Measurements from ENCODE around the gene CASP5.
"Not testable (repeated sequence)": the region's sequence is repeated elsewhere in the genome, so short reads cannot be mapped to it uniquely, and the experiment has no call there.

Gene CASP5

DNA sequence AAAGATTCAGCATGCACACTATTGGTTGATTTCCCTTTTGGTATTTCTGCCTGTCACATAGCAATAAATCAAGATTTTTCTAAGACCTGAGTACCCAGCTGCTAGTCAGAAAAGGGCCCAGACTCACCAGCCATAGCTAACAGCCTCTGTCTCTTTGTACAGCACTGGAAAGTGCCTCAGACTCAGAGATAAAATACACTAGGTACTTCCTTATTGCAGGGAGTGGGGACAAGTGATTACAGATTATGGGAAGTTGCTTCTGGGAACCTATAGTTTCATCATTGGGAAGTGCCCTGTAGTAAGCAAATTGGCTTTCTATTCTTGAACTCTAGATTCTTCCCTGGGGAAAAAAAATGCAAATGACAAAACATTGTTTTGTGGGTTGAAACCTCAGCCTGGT is at the start of gene CASP5:
CASP5 (minus strand) TSS at position 166 of the 400 bp plus-strand sequence; CDS start at position 134, 32 bp downstream.
- TF ChIP-seq MZF1 (tag by site-specific recombination; IDR thresholded peaks at IDR 0.05; ENCODE audit: borderline replicate concordance) (no peak), ZNF19 (tag by site-specific recombination; IDR thresholded peaks at IDR 0.05; ENCODE audit: low read depth) (no peak), KLF10 (tag by site-specific recombination; IDR thresholded peaks at IDR 0.05) (no peak)
- no peaks in the 10 kb centered on the region for H3K9me3 ChIP-seq (ENCODE audit: control insufficient read depth, insufficient read depth, low read depth, low read length)
- ChIA-PET POLR2A (no interaction called here), CTCF (no interaction called here)
- H3K4me3 ChIP-seq (ENCODE audit: low read depth, low read length): no peak within 1 kb of the TSS
- no peaks in the 10 kb centered on the region for H3K4me1 ChIP-seq (ENCODE audit: control insufficient read depth, insufficient read depth, low read length)
- H3K36me3 ChIP-seq (ENCODE audit: control insufficient read depth in 2 of 2, insufficient read depth in 1 of 2, low read length in 2 of 2): no peaks in the 10 kb centered on the region
- no peak within 1 kb of the TSS for H3K27ac ChIP-seq (ENCODE audit: extremely low read depth, low read depth, low read length)

DNA sequence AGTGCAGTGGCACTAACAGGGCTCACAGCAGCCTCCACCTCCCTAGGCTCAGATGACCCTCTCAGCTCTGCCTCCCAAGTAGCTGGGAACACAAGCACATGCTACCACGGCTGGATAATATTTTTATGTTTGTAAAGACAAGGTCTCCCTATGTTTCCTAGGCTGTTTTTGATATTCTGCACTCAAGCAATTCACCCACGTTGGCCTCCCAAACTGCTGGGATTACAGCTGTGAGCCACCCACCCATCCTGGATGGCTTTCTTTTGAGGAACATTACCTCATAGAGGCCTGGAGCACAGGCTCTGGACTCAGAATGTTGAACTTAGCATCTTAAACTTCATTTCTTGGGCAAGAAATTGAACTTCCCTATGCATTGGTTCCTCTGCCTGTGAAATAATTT is 49.1 kb upstream of the CASP5 start:
- CTCF ChIA-PET; H3K4me3 ChIP-seq (ENCODE audit: low read depth, low read length); H3K9me3 ChIP-seq (ENCODE audit: control insufficient read depth, insufficient read depth, low read depth, low read length); H3K27ac ChIP-seq (ENCODE audit: extremely low read depth, low read depth, low read length); H3K4me1 ChIP-seq (ENCODE audit: control insufficient read depth, insufficient read depth, low read length); POLR2A ChIA-PET; H3K36me3 ChIP-seq (ENCODE audit: control insufficient read depth in 2 of 2, insufficient read depth in 1 of 2, low read length in 2 of 2): not testable (repeated sequence)

- CTCF ChIA-PET: no interaction called here
Measured at GRCh38 chr11:105071089-105071732, 48.2 kb upstream of the CASP5 start.

GRCh38 chr11:105070306-105070705 is 47.3 kb upstream of the CASP5 start:
- Histone ChIP-seq H3K9me3 (ENCODE audit: control insufficient read depth, insufficient read depth, low read depth, low read length) (no peaks in the 10 kb centered on the region), H3K27ac (ENCODE audit: extremely low read depth, low read depth, low read length) (no peak overlapping the region), H3K36me3 (ENCODE audit: control insufficient read depth in 2 of 2, insufficient read depth in 1 of 2, low read length in 2 of 2) (no peaks in the 10 kb centered on the region), H3K4me1 (ENCODE audit: control insufficient read depth, insufficient read depth, low read length) (no peaks in the 10 kb centered on the region), H3K4me3 (ENCODE audit: low read depth, low read length) (no peak overlapping the region)
- POLR2A ChIA-PET: no interaction called here
- CTCF ChIA-PET: no interaction called here
- TF ChIP-seq ZNF133 (tag by site-specific recombination; IDR thresholded peaks at IDR 0.05): no peak

More at GRCh38 chr11:105071089-105071732, 48.2 kb upstream of the CASP5 start:
- Histone ChIP-seq H3K36me3 (ENCODE audit: control insufficient read depth in 2 of 2, insufficient read depth in 1 of 2, low read length in 2 of 2) (no peaks in the 10 kb centered on the region), H3K27ac (ENCODE audit: extremely low read depth, low read depth, low read length) (no peak overlapping the region), H3K9me3 (ENCODE audit: control insufficient read depth, insufficient read depth, low read depth, low read length) (no peaks in the 10 kb centered on the region), H3K4me1 (ENCODE audit: control insufficient read depth, insufficient read depth, low read length) (no peaks in the 10 kb centered on the region), H3K4me3 (ENCODE audit: low read depth, low read length) (no peak overlapping the region)
- POLR2A ChIA-PET: no interaction called here
- no peak for TF ChIP-seq GLIS1 (tag by site-specific recombination; IDR thresholded peaks at IDR 0.05)
- no peak for TF ChIP-seq ZNF747 (tag by site-specific recombination; IDR thresholded peaks at IDR 0.05)
- no peak for TF ChIP-seq SCRT2 (tag by site-specific recombination; IDR thresholded peaks at IDR 0.05)
- no peak for TF ChIP-seq ZFHX2 (tag by site-specific recombination; conservative IDR thresholded peaks at IDR 0.05)
- no peak for TF ChIP-seq WT1 (tag by site-specific recombination; IDR thresholded peaks at IDR 0.05)
- TF ChIP-seq, protein P1, sequence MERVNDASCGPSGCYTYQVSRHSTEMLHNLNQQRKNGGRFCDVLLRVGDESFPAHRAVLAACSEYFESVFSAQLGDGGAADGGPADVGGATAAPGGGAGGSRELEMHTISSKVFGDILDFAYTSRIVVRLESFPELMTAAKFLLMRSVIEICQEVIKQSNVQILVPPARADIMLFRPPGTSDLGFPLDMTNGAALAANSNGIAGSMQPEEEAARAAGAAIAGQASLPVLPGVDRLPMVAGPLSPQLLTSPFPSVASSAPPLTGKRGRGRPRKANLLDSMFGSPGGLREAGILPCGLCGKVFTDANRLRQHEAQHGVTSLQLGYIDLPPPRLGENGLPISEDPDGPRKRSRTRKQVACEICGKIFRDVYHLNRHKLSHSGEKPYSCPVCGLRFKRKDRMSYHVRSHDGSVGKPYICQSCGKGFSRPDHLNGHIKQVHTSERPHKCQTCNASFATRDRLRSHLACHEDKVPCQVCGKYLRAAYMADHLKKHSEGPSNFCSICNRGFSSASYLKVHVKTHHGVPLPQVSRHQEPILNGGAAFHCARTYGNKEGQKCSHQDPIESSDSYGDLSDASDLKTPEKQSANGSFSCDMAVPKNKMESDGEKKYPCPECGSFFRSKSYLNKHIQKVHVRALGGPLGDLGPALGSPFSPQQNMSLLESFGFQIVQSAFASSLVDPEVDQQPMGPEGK (tag by site-specific recombination; IDR thresholded peaks at IDR 0.05): no peak
- TF ChIP-seq INSM2 (tag by site-specific recombination; IDR thresholded peaks at IDR 0.05): no peak
- no peak for TF ChIP-seq ZNF76 (tag by site-specific recombination; IDR thresholded peaks at IDR 0.05; ENCODE audit: borderline replicate concordance, low read depth)

GRCh38 chr11:105069749-105070148 is 46.8 kb upstream of the CASP5 start:
- H3K9me3 ChIP-seq (ENCODE audit: control insufficient read depth, insufficient read depth, low read depth, low read length); H3K4me1 ChIP-seq (ENCODE audit: control insufficient read depth, insufficient read depth, low read length); H3K4me3 ChIP-seq (ENCODE audit: low read depth, low read length); CTCF ChIA-PET; H3K27ac ChIP-seq (ENCODE audit: extremely low read depth, low read depth, low read length); H3K36me3 ChIP-seq (ENCODE audit: control insufficient read depth in 2 of 2, insufficient read depth in 1 of 2, low read length in 2 of 2): not testable (repeated sequence)
- POLR2A ChIA-PET: interaction anchor here (0.5 kb wide), 1 partner anchor 301 kb away, joined by 3 read pairs; no protein-coding TSS in a partner anchor

GRCh38 chr11:105063245-105063941 is 40.4 kb upstream of the CASP5 start:
- POLR2A ChIA-PET; H3K36me3 ChIP-seq (ENCODE audit: control insufficient read depth in 2 of 2, insufficient read depth in 1 of 2, low read length in 2 of 2): not testable (repeated sequence)
- CTCF ChIA-PET: interaction anchor here (0.7 kb wide), 1 partner anchor 598 kb away, joined by 4 read pairs; no protein-coding TSS in a partner anchor

More at GRCh38 chr11:105063245-105063941, 40.4 kb upstream of the CASP5 start:
- not testable (repeated sequence) for H3K9me3 ChIP-seq (ENCODE audit: control insufficient read depth, insufficient read depth, low read depth, low read length); H3K4me3 ChIP-seq (ENCODE audit: low read depth, low read length); H3K27ac ChIP-seq (ENCODE audit: extremely low read depth, low read depth, low read length); H3K4me1 ChIP-seq (ENCODE audit: control insufficient read depth, insufficient read depth, low read length)
